ENCODE data around the gene VSNL1.

DNA sequence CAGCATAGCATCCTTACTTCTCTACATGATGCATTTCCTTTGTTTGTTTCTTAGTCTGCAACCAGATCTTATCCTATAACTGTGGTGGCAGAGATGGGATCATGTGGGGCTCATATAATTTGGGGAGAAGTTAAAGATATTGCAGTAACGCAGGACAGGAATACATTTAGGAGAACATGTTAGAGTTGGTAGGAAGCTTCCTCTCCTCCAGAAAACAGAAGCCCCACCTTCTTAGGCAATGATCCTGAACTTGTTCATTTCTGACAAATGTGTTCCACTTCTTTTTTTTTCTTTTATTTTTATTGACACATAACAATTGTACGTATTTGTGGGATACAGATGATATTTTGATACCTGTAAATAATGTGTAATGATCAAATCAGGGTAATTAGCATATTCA, 99.9 kb downstream of the VSNL1 start:
- TF ChIP-seq, protein P1, sequence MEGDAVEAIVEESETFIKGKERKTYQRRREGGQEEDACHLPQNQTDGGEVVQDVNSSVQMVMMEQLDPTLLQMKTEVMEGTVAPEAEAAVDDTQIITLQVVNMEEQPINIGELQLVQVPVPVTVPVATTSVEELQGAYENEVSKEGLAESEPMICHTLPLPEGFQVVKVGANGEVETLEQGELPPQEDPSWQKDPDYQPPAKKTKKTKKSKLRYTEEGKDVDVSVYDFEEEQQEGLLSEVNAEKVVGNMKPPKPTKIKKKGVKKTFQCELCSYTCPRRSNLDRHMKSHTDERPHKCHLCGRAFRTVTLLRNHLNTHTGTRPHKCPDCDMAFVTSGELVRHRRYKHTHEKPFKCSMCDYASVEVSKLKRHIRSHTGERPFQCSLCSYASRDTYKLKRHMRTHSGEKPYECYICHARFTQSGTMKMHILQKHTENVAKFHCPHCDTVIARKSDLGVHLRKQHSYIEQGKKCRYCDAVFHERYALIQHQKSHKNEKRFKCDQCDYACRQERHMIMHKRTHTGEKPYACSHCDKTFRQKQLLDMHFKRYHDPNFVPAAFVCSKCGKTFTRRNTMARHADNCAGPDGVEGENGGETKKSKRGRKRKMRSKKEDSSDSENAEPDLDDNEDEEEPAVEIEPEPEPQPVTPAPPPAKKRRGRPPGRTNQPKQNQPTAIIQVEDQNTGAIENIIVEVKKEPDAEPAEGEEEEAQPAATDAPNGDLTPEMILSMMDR (IDR thresholded peaks at IDR 0.05), result no peak
- TF ChIP-seq POLR2A (IDR thresholded peaks at IDR 0.05), result no peak
